HepG2 (cell line): ENCODE measurements around the gene KIF3C. TPM values are rescaled to one million over a fixed set of nuclear protein-coding genes. Genes with fewer than 3 reads are reported as not detected.
A peak's percentile ranks its signal among the peaks of the same experiment; 100 is the strongest.

Source experiments
- FOXP1 ChIP-seq, 2 experiments: fragments of 450-650 bp in 1 of 2; IDR thresholded peaks; 2 replicates each; pipeline ENCODE4 v1.6.1; 2017 to 2018; ENCODE audit warnings: antibody characterized with exemption in 1 of 2
- HDAC2 ChIP-seq: sonication (generic); formaldehyde crosslinking; IDR thresholded peaks from 2 replicates; pipeline ENCODE4 v1.4.0; 2020; ENCODE audit warnings: missing genetic modification reagents
- HNF4A ChIP-seq: sonication (generic); formaldehyde crosslinking; IDR thresholded peaks from 2 replicates; pipeline ENCODE4 v1.4.0; 2020; ENCODE audit warnings: missing genetic modification reagents
- MAFG ChIP-seq: sonication (generic); formaldehyde crosslinking; IDR thresholded peaks from 2 replicates; pipeline ENCODE4 v1.5.1; 2020; ENCODE audit warnings: mild to moderate bottlenecking, missing genetic modification reagents
- MED8 ChIP-seq: sonication (generic); formaldehyde crosslinking; IDR thresholded peaks from 2 replicates; pipeline ENCODE4 v1.8.1; 2023; ENCODE audit warnings: mild to moderate bottlenecking, missing genetic modification reagents; ENCODE audit not compliant: insufficient replicate concordance
- MYC ChIP-seq: sonication (generic); formaldehyde crosslinking; IDR thresholded peaks from 2 replicates; pipeline ENCODE4 v1.9.0; 2021; ENCODE audit warnings: missing genetic modification reagents, borderline replicate concordance
- NR2F1 ChIP-seq, 2 experiments: fragments of 450-650 bp in 1 of 2; formaldehyde crosslinking in 1 of 2; IDR thresholded peaks; 2 replicates each; pipeline versions ENCODE4 v1.5.0 to v1.6.1; 2016 to 2020; ENCODE audit warnings: mild to moderate bottlenecking in 1 of 2, missing compliant biosample characterization in 1 of 2, missing genetic modification reagents in 1 of 2, moderate library complexity in 1 of 2
- PAXIP1 ChIP-seq: sonication (generic); formaldehyde crosslinking; conservative IDR thresholded peaks from 2 replicates; pipeline ENCODE4 v1.4.0; 2020; ENCODE audit warnings: mild to moderate bottlenecking, missing genetic modification reagents, moderate library complexity
- SATB2 ChIP-seq: sonication (generic); formaldehyde crosslinking; IDR thresholded peaks from 2 replicates; pipeline ENCODE4 v1.5.0; 2020; ENCODE audit warnings: missing genetic modification reagents
- STAG1 ChIP-seq: sonication (generic); formaldehyde crosslinking; IDR thresholded peaks from 2 replicates; pipeline ENCODE4 v1.4.0; 2020; ENCODE audit warnings: missing genetic modification reagents
- TBX3 ChIP-seq: fragments of 450-650 bp; IDR thresholded peaks from 2 replicates; pipeline ENCODE4 v1.6.1; 2017; ENCODE audit warnings: antibody characterized with exemption, mild to moderate bottlenecking, inconsistent platforms, borderline replicate concordance
- ZKSCAN5 ChIP-seq: sonication (generic); formaldehyde crosslinking; IDR thresholded peaks from 2 replicates; pipeline ENCODE4 v1.5.1; 2020; ENCODE audit warnings: mild to moderate bottlenecking, missing genetic modification reagents
- ZNF383 ChIP-seq: sonication (generic); formaldehyde crosslinking; IDR thresholded peaks from 2 replicates; pipeline ENCODE4 v1.4.0; 2020; ENCODE audit warnings: missing genetic modification reagents, mild to moderate bottlenecking, borderline replicate concordance
- ZNF670 ChIP-seq: sonication (generic); formaldehyde crosslinking; IDR thresholded peaks from 2 replicates; pipeline ENCODE4 v1.8.0; 2022; ENCODE audit warnings: mild to moderate bottlenecking, missing genetic modification reagents, borderline replicate concordance
- ZNF792 ChIP-seq: IDR thresholded peaks from 2 replicates; pipeline ENCODE4 v1.6.1; 2016
- ZNF878 ChIP-seq: sonication (generic); formaldehyde crosslinking; IDR thresholded peaks from 2 replicates; pipeline ENCODE4 v1.8.1; 2023; ENCODE audit warnings: mild to moderate bottlenecking, missing genetic modification reagents, moderate library complexity
- ZSCAN31 ChIP-seq: sonication (generic); formaldehyde crosslinking; IDR thresholded peaks from 2 replicates; pipeline ENCODE4 v1.5.0; 2020; ENCODE audit warnings: low read depth, mild to moderate bottlenecking, missing genetic modification reagents
- polyA plus RNA-seq, 8 experiments: library from polyadenylated mRNA; depleted of rRNA in 3 of 8; stranded (reverse) in 7 of 8; unstranded in 1 of 8; fragments of >200 nt; fragmentation: Illumina TruSeq in 4 of 8; extraction: Trizol in 4 of 8; gene quantifications; 2 replicates each; pipeline versions ENCODE4 v1.2.1 to v1.2.3, GENCODE V29; 2011 to 2016; ENCODE audit warnings: low read depth in 4 of 8, missing spikeins in 1 of 8, mixed read lengths in 1 of 8; ENCODE audit not compliant: insufficient read depth in 1 of 8
- total RNA-seq, 5 experiments: library from RNA; depleted of rRNA; stranded (reverse); fragments of >200 nt; fragmentation: Illumina TruSeq; extraction: Trizol; gene quantifications; 2 replicates each; pipeline ENCODE4 v1.2.3, GENCODE V29; 2016; ENCODE audit warnings: low read depth in 1 of 5
- TF ChIP-seq, protein P1 (sequence below): sonication (generic); formaldehyde crosslinking; IDR thresholded peaks from 2 replicates; pipeline ENCODE4 v1.8.1; 2023; ENCODE audit warnings: missing genetic modification reagents, mild to moderate bottlenecking, borderline replicate concordance
- TF ChIP-seq, protein P2 (sequence below): IDR thresholded peaks from 2 replicates; pipeline ENCODE4 v1.6.1; 2012; ENCODE audit warnings: inconsistent platforms
- TF ChIP-seq, protein P3 (sequence below): sonication (generic); formaldehyde crosslinking; IDR thresholded peaks from 2 replicates; pipeline ENCODE4 v1.4.0; 2020; ENCODE audit warnings: missing genetic modification reagents, borderline replicate concordance
- TF ChIP-seq, protein P4 (sequence below): sonication (generic); formaldehyde crosslinking; IDR thresholded peaks from 2 replicates; pipeline ENCODE4 v1.5.1; 2020; ENCODE audit warnings: mild to moderate bottlenecking, missing genetic modification reagents, moderate library complexity

Gene KIF3C
- total and polyA plus RNA-seq, 2 of the 13 experiments (the other 11 are each of a cell fraction or from before 2014, with no cell fraction given), result 3.6 to 4.9 TPM

- TF ChIP-seq TBX3 (no peak), ZNF878 (peak; percentile 86), ZKSCAN5 (CRISPR knock-in tag) (no peak), SATB2 (no peak), ZNF383 (CRISPR knock-in tag) (no peak), PAXIP1 (CRISPR knock-in tag) (peak; percentile 37; the same call in 1 of the 2 replicates), ZNF792 (CRISPR knock-in tag) (peak; percentile 77; the same call in 1 of the 2 replicates), MED8 (CRISPR knock-in tag) (no peak), MYC (CRISPR knock-in tag) (peak; percentile 88; the same call in 1 of the 2 replicates), HNF4A (CRISPR knock-in tag) (peak; percentile 47), ZNF670 (CRISPR knock-in tag) (no peak), HDAC2 (peak; percentile 61; the same call in 1 of the 2 replicates), FOXP1 (IDR thresholded peaks at IDR 0.05) (no peak), FOXP1 (CRISPR knock-in tag; IDR thresholded peaks at IDR 0.05) (no peak), NR2F1 (CRISPR knock-in tag; IDR thresholded peaks at IDR 0.05) (no peak), MAFG (CRISPR knock-in tag) (no peak), STAG1 (CRISPR knock-in tag) (peak; percentile 19; the same call in 1 of the 2 replicates), ZSCAN31 (CRISPR knock-in tag) (peak; percentile 55)
- TF ChIP-seq, protein P1, sequence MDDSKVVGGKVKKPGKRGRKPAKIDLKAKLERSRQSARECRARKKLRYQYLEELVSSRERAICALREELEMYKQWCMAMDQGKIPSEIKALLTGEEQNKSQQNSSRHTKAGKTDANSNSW (CRISPR knock-in tag), result 0 out of 2 replicates have a peak, but pooled peaks have one; percentile 51
- TF ChIP-seq, protein P2, sequence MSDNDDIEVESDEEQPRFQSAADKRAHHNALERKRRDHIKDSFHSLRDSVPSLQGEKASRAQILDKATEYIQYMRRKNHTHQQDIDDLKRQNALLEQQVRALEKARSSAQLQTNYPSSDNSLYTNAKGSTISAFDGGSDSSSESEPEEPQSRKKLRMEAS, result peak; percentile 97
- TF ChIP-seq, protein P3, sequence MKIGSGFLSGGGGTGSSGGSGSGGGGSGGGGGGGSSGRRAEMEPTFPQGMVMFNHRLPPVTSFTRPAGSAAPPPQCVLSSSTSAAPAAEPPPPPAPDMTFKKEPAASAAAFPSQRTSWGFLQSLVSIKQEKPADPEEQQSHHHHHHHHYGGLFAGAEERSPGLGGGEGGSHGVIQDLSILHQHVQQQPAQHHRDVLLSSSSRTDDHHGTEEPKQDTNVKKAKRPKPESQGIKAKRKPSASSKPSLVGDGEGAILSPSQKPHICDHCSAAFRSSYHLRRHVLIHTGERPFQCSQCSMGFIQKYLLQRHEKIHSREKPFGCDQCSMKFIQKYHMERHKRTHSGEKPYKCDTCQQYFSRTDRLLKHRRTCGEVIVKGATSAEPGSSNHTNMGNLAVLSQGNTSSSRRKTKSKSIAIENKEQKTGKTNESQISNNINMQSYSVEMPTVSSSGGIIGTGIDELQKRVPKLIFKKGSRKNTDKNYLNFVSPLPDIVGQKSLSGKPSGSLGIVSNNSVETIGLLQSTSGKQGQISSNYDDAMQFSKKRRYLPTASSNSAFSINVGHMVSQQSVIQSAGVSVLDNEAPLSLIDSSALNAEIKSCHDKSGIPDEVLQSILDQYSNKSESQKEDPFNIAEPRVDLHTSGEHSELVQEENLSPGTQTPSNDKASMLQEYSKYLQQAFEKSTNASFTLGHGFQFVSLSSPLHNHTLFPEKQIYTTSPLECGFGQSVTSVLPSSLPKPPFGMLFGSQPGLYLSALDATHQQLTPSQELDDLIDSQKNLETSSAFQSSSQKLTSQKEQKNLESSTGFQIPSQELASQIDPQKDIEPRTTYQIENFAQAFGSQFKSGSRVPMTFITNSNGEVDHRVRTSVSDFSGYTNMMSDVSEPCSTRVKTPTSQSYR (CRISPR knock-in tag), result peak; percentile 39; the same call in 1 of the 2 replicates
- TF ChIP-seq, protein P4, sequence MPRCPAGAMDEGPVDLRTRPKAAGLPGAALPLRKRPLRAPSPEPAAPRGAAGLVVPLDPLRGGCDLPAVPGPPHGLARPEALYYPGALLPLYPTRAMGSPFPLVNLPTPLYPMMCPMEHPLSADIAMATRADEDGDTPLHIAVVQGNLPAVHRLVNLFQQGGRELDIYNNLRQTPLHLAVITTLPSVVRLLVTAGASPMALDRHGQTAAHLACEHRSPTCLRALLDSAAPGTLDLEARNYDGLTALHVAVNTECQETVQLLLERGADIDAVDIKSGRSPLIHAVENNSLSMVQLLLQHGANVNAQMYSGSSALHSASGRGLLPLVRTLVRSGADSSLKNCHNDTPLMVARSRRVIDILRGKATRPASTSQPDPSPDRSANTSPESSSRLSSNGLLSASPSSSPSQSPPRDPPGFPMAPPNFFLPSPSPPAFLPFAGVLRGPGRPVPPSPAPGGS, result peak; percentile 63; the same call in 1 of the 2 replicates
Measured at GRCh38 chr2:25894135-25894830, 88.0 kb downstream of the KIF3C start (continued).
